Measurements from ENCODE around the gene PHC1.
"Not testable (repeated sequence)": the region's sequence is repeated elsewhere in the genome, so short reads cannot be mapped to it uniquely, and the experiment has no call there.

The PHC1 gene

GRCh38 chr12:8914033-8914715 lies at the start of gene PHC1:
TSS of gene PHC1 (plus strand) at chr12:8914509. CDS start at chr12:8917678, 3,169 bp downstream.
- intact Hi-C loops (cut with DNase I; ENCODE audit: low total_unique reads): not testable (repeated sequence)
- peak within 1 kb of the TSS; percentile 58 to 71 for H3K4me3 ChIP-seq

GRCh38 chr12:8866429-8866828 lies 47.9 kb upstream of the PHC1 start:
- TF ChIP-seq CTCF (IDR thresholded peaks at IDR 0.05): no peak
- Histone ChIP-seq H3K9me3 (no peaks in the 10 kb centered on the region), H3K36me3 (no peaks in the 10 kb centered on the region), H3K4me3 (no peak overlapping the region), H3K4me1 (no peaks in the 10 kb centered on the region), H3K27ac (no peak overlapping the region), H3K27me3 (no peaks in the 10 kb centered on the region)
- no peak for DNase-seq
- intact Hi-C loops (cut with DNase I; ENCODE audit: low total_unique reads): no loop called here

More at GRCh38 chr12:8914033-8914715, at the start of gene PHC1:
- peak; percentile 75 to 84 for DNase-seq
- H3K9me3 ChIP-seq, H3K27me3 ChIP-seq, H3K36me3 ChIP-seq: not testable (repeated sequence)
- TF ChIP-seq CTCF (IDR thresholded peaks at IDR 0.05): peak; percentile 36 to 45
- peaks cover 0 to 25% (median 19%) of the 10 kb centered on the region in 4 donors for H3K4me1 ChIP-seq
- peak within 1 kb of the TSS; percentile 91 to 92 for H3K27ac ChIP-seq

- intact Hi-C loops (cut with DNase I; ENCODE audit: low total_unique reads): no loop called here
- H3K4me1 ChIP-seq: no peaks in the 10 kb centered on the region
- no peaks in the 10 kb centered on the region for H3K36me3 ChIP-seq
- no peaks in the 10 kb centered on the region for H3K27me3 ChIP-seq
- H3K27ac ChIP-seq: no peak overlapping the region
- DNase-seq: no peak
- TF ChIP-seq CTCF (IDR thresholded peaks at IDR 0.05): no peak
- no peaks in the 10 kb centered on the region for H3K9me3 ChIP-seq
- no peak overlapping the region for H3K4me3 ChIP-seq
These were observed 47.3 kb upstream of the PHC1 start for GRCh38 chr12:8867009-8867408.

GRCh38 chr12:8867786-8868185 lies 46.5 kb upstream of the PHC1 start:
- no peaks in the 10 kb centered on the region for H3K36me3 ChIP-seq
- intact Hi-C loops (cut with DNase I; ENCODE audit: low total_unique reads): no loop called here
- no peaks in the 10 kb centered on the region for H3K9me3 ChIP-seq
- H3K27me3 ChIP-seq: no peaks in the 10 kb centered on the region
- no peak overlapping the region for H3K27ac ChIP-seq
- DNase-seq: no peak
- no peak for TF ChIP-seq CTCF (IDR thresholded peaks at IDR 0.05)
- H3K4me1 ChIP-seq: no peaks in the 10 kb centered on the region
- no peak overlapping the region for H3K4me3 ChIP-seq

GRCh38 chr12:8870586-8870985 lies 43.7 kb upstream of the PHC1 start:
- intact Hi-C loops (cut with DNase I; ENCODE audit: low total_unique reads): no loop called here
- no peak for DNase-seq
- H3K27me3 ChIP-seq: no peaks in the 10 kb centered on the region
- H3K27ac ChIP-seq: no peak overlapping the region
- H3K4me1 ChIP-seq: no peaks in the 10 kb centered on the region
- H3K4me3 ChIP-seq: no peak overlapping the region
- H3K36me3 ChIP-seq: no peaks in the 10 kb centered on the region
- no peak for TF ChIP-seq CTCF (IDR thresholded peaks at IDR 0.05)
- H3K9me3 ChIP-seq: no peaks in the 10 kb centered on the region

Measured in tibial artery (tissue), 4 donors.